Suprapubic skin (tissue), 4 donors: ENCODE measurements around the gene NCLN. TPM values are rescaled to one million over a fixed set of nuclear protein-coding genes. Genes with fewer than 3 reads are reported as not detected.

ENCODE experiments used
- DNase-seq, 2 donors: peaks; one replicate each; pipeline ENCODE4 v3.0.0-alpha.2; 2019; ENCODE audit warnings: low spot score in 2 of 2
- H3K27ac ChIP-seq: fragments of 200-600 bp; sonication (generic); one replicate; pipeline ENCODE4 v1.5.1; 2019
- H3K27me3 ChIP-seq: fragments of 200-600 bp; sonication (generic); one replicate; pipeline ENCODE4 v1.5.1; 2019
- H3K36me3 ChIP-seq: fragments of 200-600 bp; sonication (generic); one replicate; pipeline ENCODE4 v1.5.1; 2019
- H3K4me1 ChIP-seq: fragments of 200-600 bp; sonication (generic); one replicate; pipeline ENCODE4 v1.5.1; 2019
- H3K4me3 ChIP-seq: fragments of 200-600 bp; sonication (generic); one replicate; pipeline ENCODE4 v1.5.1; 2019; ENCODE audit warnings: mild to moderate bottlenecking
- H3K9me3 ChIP-seq: fragments of 200-600 bp; sonication (generic); one replicate; pipeline ENCODE4 v1.5.1; 2019
- CTCF ChIP-seq, 2 donors: fragments of 200-600 bp in 1 of 2; fragments of 450-650 bp in 1 of 2; sonication (generic) in 1 of 2; IDR thresholded peaks; one replicate each; pipeline ENCODE4 v1.5.1; 2016 to 2019; ENCODE audit warnings: antibody characterized with exemption in 2 of 2, mild to moderate bottlenecking in 1 of 2, moderate library complexity in 1 of 2
- EP300 ChIP-seq: sonication (generic); formaldehyde crosslinking; IDR thresholded peaks from one replicate; pipeline ENCODE4 v1.6.1; 2017; ENCODE audit warnings: antibody characterized with exemption
- POLR2A ChIP-seq, 2 donors: fragments of 450-650 bp; IDR thresholded peaks; one replicate each; pipeline ENCODE4 v1.6.1; 2017; ENCODE audit warnings: antibody characterized with exemption in 2 of 2, mild to moderate bottlenecking in 2 of 2, moderate library complexity in 2 of 2
- POLR2AphosphoS5 ChIP-seq, 3 donors: sonication (generic); formaldehyde crosslinking; IDR thresholded peaks; one replicate each; pipeline ENCODE4 v1.6.1; 2017; ENCODE audit warnings: antibody characterized with exemption in 3 of 3
- WGBS: methylation state at CpG from one replicate; pipeline ENCODE4 v1.1.5; 2018; 5-methylcytosine and 5-hydroxymethylcytosine counted together
- total RNA-seq, 4 donors: library from RNA; depleted of rRNA; stranded (reverse); fragments of >200 nt; gene quantifications; one replicate each; pipeline ENCODE4 v1.1.0, GENCODE V29; 2016

The NCLN gene
- total RNA-seq, 4 donors from 2014 or later = 31.1 to 66.7 (median 35.0) TPM

- H3K4me3 ChIP-seq = no peak overlapping the region
- H3K9me3 ChIP-seq = no peaks in the 10 kb centered on the region
- TF ChIP-seq POLR2A (IDR thresholded peaks at IDR 0.05) (no peak), EP300 (no peak)
- H3K4me1 ChIP-seq = peaks cover 16% of the 10 kb centered on the region
- no peaks in the 10 kb centered on the region for H3K36me3 ChIP-seq
- no peak overlapping the region for H3K27ac ChIP-seq
- 59% methylated on average over 8 of the region's 11 CpGs for WGBS
- H3K27me3 ChIP-seq = no peaks in the 10 kb centered on the region
- no peak for DNase-seq
Observed at GRCh38 chr19:3176715-3177501, 8.8 kb upstream of the NCLN start.

GRCh38 chr19:3178377-3178972 is 7.3 kb upstream of the NCLN start, which contains the start of gene S1PR4:
S1PR4 (plus strand) TSS chr19:3178769; CDS start chr19:3178793, 24 bp downstream.
- WGBS = 74% methylated on average over 13 of the region's 42 CpGs
- Histone ChIP-seq H3K9me3 (no peaks in the 10 kb centered on the region), H3K4me1 (peaks cover 16% of the 10 kb centered on the region), H3K27ac (no peak within 1 kb of the TSS), H3K4me3 (peak within 1 kb of the TSS; percentile 14), H3K27me3 (no peaks in the 10 kb centered on the region), H3K36me3 (no peaks in the 10 kb centered on the region)
- TF ChIP-seq CTCF (IDR thresholded peaks at IDR 0.05) = no peak
- no peak for TF ChIP-seq POLR2A (IDR thresholded peaks at IDR 0.05)
- TF ChIP-seq EP300 = no peak
- no peak for TF ChIP-seq POLR2AphosphoS5 (IDR thresholded peaks at IDR 0.05)
- peak in 1 of 2 donors; percentile 78 for DNase-seq

- no peak overlapping the region for H3K27ac ChIP-seq
- TF ChIP-seq CTCF (IDR thresholded peaks at IDR 0.05) (no peak), EP300 (no peak), POLR2A (IDR thresholded peaks at IDR 0.05) (no peak), POLR2AphosphoS5 (IDR thresholded peaks at IDR 0.05) (no peak)
- DNase-seq = no peak
- peak overlapping the region; percentile 14 for H3K4me3 ChIP-seq
- no peaks in the 10 kb centered on the region for H3K27me3 ChIP-seq
- 88% methylated on average over 19 of the region's 52 CpGs for WGBS
- no peaks in the 10 kb centered on the region for H3K9me3 ChIP-seq
- H3K4me1 ChIP-seq = peaks cover 16% of the 10 kb centered on the region
- no peaks in the 10 kb centered on the region for H3K36me3 ChIP-seq
Observed at GRCh38 chr19:3178973-3179738, 6.6 kb upstream of the NCLN start.

- WGBS = 93% methylated on average over 23 of the region's 31 CpGs
- Histone ChIP-seq H3K9me3 (no peaks in the 10 kb centered on the region), H3K36me3 (no peaks in the 10 kb centered on the region), H3K27me3 (no peaks in the 10 kb centered on the region), H3K27ac (no peak overlapping the region), H3K4me1 (peaks cover 17% of the 10 kb centered on the region), H3K4me3 (peak overlapping the region; percentile 14)
- peak in 1 of 2 donors; percentile 65 for DNase-seq
- TF ChIP-seq POLR2A (IDR thresholded peaks at IDR 0.05) (no peak), POLR2AphosphoS5 (IDR thresholded peaks at IDR 0.05) (no peak), CTCF (IDR thresholded peaks at IDR 0.05) (no peak), EP300 (no peak)
Observed at GRCh38 chr19:3179739-3180293, 5.9 kb upstream of the NCLN start.

GRCh38 chr19:3183721-3184641 is 1.7 kb upstream of the NCLN start:
- no peak for DNase-seq
- no peak for TF ChIP-seq POLR2AphosphoS5 (IDR thresholded peaks at IDR 0.05)
- no peak for TF ChIP-seq EP300
- TF ChIP-seq CTCF (IDR thresholded peaks at IDR 0.05) = no peak
- TF ChIP-seq POLR2A (IDR thresholded peaks at IDR 0.05) = no peak
- H3K9me3 ChIP-seq = no peaks in the 10 kb centered on the region
- no peak overlapping the region for H3K27ac ChIP-seq
- 80% methylated on average over 13 of the region's 13 CpGs for WGBS
- H3K4me3 ChIP-seq = no peak overlapping the region
- no peaks in the 10 kb centered on the region for H3K27me3 ChIP-seq
- H3K4me1 ChIP-seq = peaks cover 33% of the 10 kb centered on the region
- H3K36me3 ChIP-seq = no peaks in the 10 kb centered on the region
